H1 (cell line): Measurements from ENCODE around the gene RNASE3. TPM values are rescaled to one million over a fixed set of nuclear protein-coding genes. Genes with fewer than 3 reads are reported as not detected.
A peak's percentile ranks its signal among the peaks of the same experiment; 100 is the strongest.

Experiments used
- CTCF ChIA-PET: fragments of 300-600 bp; sonication (Branson Sonifier 250); formaldehyde crosslinking; loops from one replicate; lab custom pipeline; 2021; ENCODE audit not compliant: partially characterized antibody; lab: Charles Lee
- POLR2A ChIA-PET: fragments of 300-600 bp; sonication (Branson Sonifier 250); formaldehyde crosslinking; loops from one replicate; lab custom pipeline; 2021; ENCODE audit warnings: inconsistent platforms; ENCODE audit not compliant: partially characterized antibody; lab: Charles Lee
- DNase-seq, 2 experiments: peaks; one replicate each; pipeline versions ENCODE4 v3.0.0 to v3.0.0-alpha.2; 2010 to 2022; ENCODE audit warnings: low spot score in 2 of 2, low read depth in 1 of 2, mixed read lengths in 1 of 2
- FAIRE-seq: peaks from 2 replicates; lab custom pipeline; 2011; peaks lifted over from hg19 to GRCh38; lab: Jason Lieb, UNC
- H2AFZ ChIP-seq: 2 replicates; pipeline ENCODE4 v1.8.1; 2012; ENCODE audit warnings: low read length, inconsistent platforms
- H2AK5ac ChIP-seq: 2 replicates; pipeline ENCODE4 v1.6.1; 2013; ENCODE audit warnings: low read depth, low read length
- H2BK120ac ChIP-seq: replicated peaks from 2 replicates; pipeline ENCODE3; 2013; ENCODE audit warnings: low read depth, low read length, inconsistent platforms
- H2BK12ac ChIP-seq: 2 replicates; pipeline ENCODE4 v1.6.1; 2013; ENCODE audit warnings: low read depth, low read length
- H2BK15ac ChIP-seq: 2 replicates; pipeline ENCODE4 v1.6.1; 2013; ENCODE audit warnings: low read length
- H2BK20ac ChIP-seq: 2 replicates; pipeline ENCODE4 v1.6.1; 2013; ENCODE audit warnings: low read length
- H2BK5ac ChIP-seq: 2 replicates; pipeline ENCODE4 v1.6.1; 2013; ENCODE audit warnings: low read depth, low read length
- H3K14ac ChIP-seq: 2 replicates; pipeline ENCODE4 v1.6.1; 2013; ENCODE audit warnings: inconsistent platforms; ENCODE audit not compliant: insufficient read length
- H3K18ac ChIP-seq: 2 replicates; pipeline ENCODE4 v1.6.1; 2013; ENCODE audit warnings: low read length; ENCODE audit errors: extremely low read depth
- H3K23ac ChIP-seq: 2 replicates; pipeline ENCODE4 v1.6.1; 2013; ENCODE audit warnings: inconsistent platforms; ENCODE audit not compliant: insufficient read length
- H3K23me2 ChIP-seq: 2 replicates; pipeline ENCODE4 v1.6.1; 2013; ENCODE audit warnings: low read depth, low read length
- H3K27ac ChIP-seq: 2 replicates; pipeline ENCODE4 v1.6.1; 2011; ENCODE audit warnings: low read depth, low read length, inconsistent platforms
- H3K27me3 ChIP-seq, 4 experiments: replicated peaks in 1 of 4; 1 replicate in 1 of 4; 2 replicates in 3 of 4; pipeline versions ENCODE4 v1.6.1 to v1.8.1; 2011 to 2013; ENCODE audit warnings: low read length in 3 of 4, mild to moderate bottlenecking in 3 of 4, inconsistent platforms in 2 of 4, mixed read lengths in 2 of 4, moderate library complexity in 1 of 4; ENCODE audit not compliant: control insufficient read depth in 3 of 4, insufficient read depth in 3 of 4; ENCODE audit errors: extremely low read depth in 1 of 4
- H3K36me3 ChIP-seq, 4 experiments: 2 replicates each; pipeline versions ENCODE4 v1.6.1 to v1.8.1; 2011 to 2013; ENCODE audit warnings: mild to moderate bottlenecking in 4 of 4, low read length in 3 of 4, moderate library complexity in 2 of 4, control low read depth in 1 of 4, inconsistent platforms in 1 of 4; ENCODE audit not compliant: insufficient read depth in 4 of 4, control insufficient read depth in 2 of 4
- H3K4ac ChIP-seq: replicated peaks from 2 replicates; pipeline ENCODE3; 2013; ENCODE audit warnings: low read length, low read depth, mixed read lengths, inconsistent platforms; ENCODE audit not compliant: insufficient read length
- H3K4me1 ChIP-seq, 4 experiments: replicated peaks in 1 of 4; 1 replicate in 1 of 4; 2 replicates in 3 of 4; pipeline versions ENCODE4 v1.6.1 to v1.8.1; 2011 to 2013; ENCODE audit warnings: low read length in 3 of 4, inconsistent platforms in 2 of 4, mixed read lengths in 1 of 4; ENCODE audit not compliant: insufficient read depth in 4 of 4, control insufficient read depth in 3 of 4
- H3K4me2 ChIP-seq, 2 experiments: 2 replicates each; pipeline versions ENCODE4 v1.6.1 to v1.8.1; 2011 to 2013; ENCODE audit warnings: low read depth in 2 of 2, low read length in 2 of 2, control low read depth in 1 of 2, inconsistent platforms in 1 of 2, mild to moderate bottlenecking in 1 of 2; ENCODE audit not compliant: insufficient read depth in 1 of 2
- H3K4me3 ChIP-seq, 4 experiments: fragments of 200-600, 300-600 bp in 1 of 4; sonication (generic), shearing (Covaris generic), sonication (Bioruptor Twin) in 1 of 4; 2 replicates each; pipeline versions ENCODE4 v1.5.1 to v1.8.1; 2011 to 2016; ENCODE audit warnings: low read length in 4 of 4, low read depth in 3 of 4, control low read depth in 2 of 4, inconsistent platforms in 2 of 4, mild to moderate bottlenecking in 2 of 4, mixed read lengths in 1 of 4, moderate library complexity in 1 of 4; ENCODE audit not compliant: insufficient read depth in 2 of 4; ENCODE audit errors: extremely low read depth in 1 of 4
- H3K56ac ChIP-seq: replicated peaks from 2 replicates; pipeline ENCODE3; 2013; ENCODE audit warnings: low read depth, mild to moderate bottlenecking, mixed read lengths, low read length, inconsistent platforms; ENCODE audit not compliant: insufficient read length
- H3K79me1 ChIP-seq: 2 replicates; pipeline ENCODE4 v1.6.1; 2013; ENCODE audit warnings: low read depth, low read length, control low read depth
- H3K79me2 ChIP-seq, 2 experiments: 2 replicates each; pipeline versions ENCODE4 v1.6.1 to v1.8.1; 2012 to 2013; ENCODE audit warnings: low read length in 2 of 2, mild to moderate bottlenecking in 2 of 2, inconsistent platforms in 1 of 2; ENCODE audit not compliant: insufficient read depth in 2 of 2, control insufficient read depth in 1 of 2
- H3K9ac ChIP-seq, 4 experiments: replicated peaks in 1 of 4; 1 replicate in 1 of 4; 2 replicates in 3 of 4; pipeline versions ENCODE4 v1.6.1 to v1.8.1; 2011 to 2013; ENCODE audit warnings: low read depth in 3 of 4, low read length in 3 of 4, control low read depth in 2 of 4, mild to moderate bottlenecking in 2 of 4, moderate library complexity in 2 of 4, inconsistent platforms in 1 of 4; ENCODE audit errors: extremely low read depth in 1 of 4
- H3K9me3 ChIP-seq, 2 experiments: 2 replicates each; pipeline versions ENCODE4 v1.6.1 to v1.8.1; 2012 to 2013; ENCODE audit warnings: mild to moderate bottlenecking in 2 of 2, moderate library complexity in 2 of 2, control low read depth in 1 of 2, inconsistent platforms in 1 of 2, low read depth in 1 of 2, low read length in 1 of 2, mixed read lengths in 1 of 2; ENCODE audit not compliant: insufficient read depth in 2 of 2
- H4K20me1 ChIP-seq, 2 experiments: replicated peaks in 1 of 2; 2 replicates each; pipeline versions ENCODE3 to v1.8.1; 2011 to 2013; ENCODE audit warnings: inconsistent platforms in 2 of 2, low read length in 2 of 2, mild to moderate bottlenecking in 1 of 2; ENCODE audit not compliant: insufficient read depth in 2 of 2, control insufficient read depth in 1 of 2
- H4K5ac ChIP-seq: 2 replicates; pipeline ENCODE4 v1.6.1; 2013; ENCODE audit warnings: low read length, low read depth, mixed read lengths, inconsistent platforms; ENCODE audit not compliant: insufficient read length
- H4K8ac ChIP-seq: 2 replicates; pipeline ENCODE4 v1.8.0; 2013; ENCODE audit warnings: mild to moderate bottlenecking, moderate library complexity, low read length, inconsistent platforms; ENCODE audit not compliant: insufficient read depth; ENCODE audit errors: extremely low read depth
- H4K91ac ChIP-seq: replicated peaks from 2 replicates; pipeline ENCODE3; 2013; ENCODE audit warnings: low read length, mixed read lengths, inconsistent platforms; ENCODE audit not compliant: insufficient read length
- JUN ChIP-seq: IDR thresholded peaks from 2 replicates; pipeline ENCODE4 v1.6.1; 2011; ENCODE audit warnings: low read depth, mild to moderate bottlenecking, improper control_type of control experiment, low read length
- RAD21 ChIP-seq, 2 experiments: IDR thresholded peaks in 1 of 2; conservative IDR thresholded peaks in 1 of 2; 2 replicates each; pipeline ENCODE4 v1.6.1; 2011; ENCODE audit warnings: low read depth in 2 of 2, low read length in 2 of 2, improper control_type of control experiment in 1 of 2, inconsistent platforms in 1 of 2, mild to moderate bottlenecking in 1 of 2, moderate library complexity in 1 of 2
- WGBS, 2 experiments: shearing (Covaris generic) in 1 of 2; methylation state at CpG; one replicate each; pipeline versions ENCODE4 v1.1.6 to v1.1.7; 2013 to 2015; ENCODE audit warnings: low lambda C conversion rate in 2 of 2, mixed read lengths in 2 of 2, inconsistent platforms in 1 of 2, low coverage in 1 of 2, missing lambda C conversion rate in 1 of 2; ENCODE audit not compliant: insufficient replicate concordance in 2 of 2, insufficient coverage in 1 of 2, insufficient read length in 1 of 2; ENCODE audit errors: extremely low coverage in 1 of 2, missing lambda C conversion rate in 1 of 2; 5-methylcytosine and 5-hydroxymethylcytosine counted together
- polyA plus RNA-seq, 7 experiments: library from polyadenylated mRNA; depleted of rRNA in 3 of 7; stranded (reverse) in 5 of 7; unstranded in 2 of 7; fragments of >200 nt in 5 of 7; fragments of 200-250 nt in 2 of 7; gene quantifications; 1 replicate in 5 of 7; 2 replicates in 1 of 7; 4 replicates in 1 of 7; pipeline versions ENCODE4 v1.2.1 to v1.2.3, GENCODE V29; 2011 to 2013; ENCODE audit warnings: missing spikeins in 2 of 7, mixed read lengths in 2 of 7
- total RNA-seq: library from RNA; stranded (reverse); fragmentation: NEBNext Ultra II Directional; extraction: Animal tissue kit (Norgen Biotek cat#: 25700); gene quantifications from 2 replicates; pipeline ENCODE4 v1.2.1, GENCODE V29; 2021
- TF ChIP-seq, protein P1 (sequence below), 3 experiments: IDR thresholded peaks; 1 replicate in 2 of 3; 2 replicates in 1 of 3; pipeline versions ENCODE4 v1.5.1 to v1.6.1; 2011; ENCODE audit warnings: low read length in 3 of 3, mild to moderate bottlenecking in 3 of 3, inconsistent platforms in 2 of 3, low read depth in 1 of 3, moderate library complexity in 1 of 3; ENCODE audit not compliant: insufficient read depth in 1 of 3; ENCODE audit errors: control extremely low read depth in 1 of 3

The RNASE3 gene
- total and polyA plus RNA-seq, 2 of the 8 experiments (the other 6 are each of a cell fraction or from before 2014, with no cell fraction given), result not detected

DNA sequence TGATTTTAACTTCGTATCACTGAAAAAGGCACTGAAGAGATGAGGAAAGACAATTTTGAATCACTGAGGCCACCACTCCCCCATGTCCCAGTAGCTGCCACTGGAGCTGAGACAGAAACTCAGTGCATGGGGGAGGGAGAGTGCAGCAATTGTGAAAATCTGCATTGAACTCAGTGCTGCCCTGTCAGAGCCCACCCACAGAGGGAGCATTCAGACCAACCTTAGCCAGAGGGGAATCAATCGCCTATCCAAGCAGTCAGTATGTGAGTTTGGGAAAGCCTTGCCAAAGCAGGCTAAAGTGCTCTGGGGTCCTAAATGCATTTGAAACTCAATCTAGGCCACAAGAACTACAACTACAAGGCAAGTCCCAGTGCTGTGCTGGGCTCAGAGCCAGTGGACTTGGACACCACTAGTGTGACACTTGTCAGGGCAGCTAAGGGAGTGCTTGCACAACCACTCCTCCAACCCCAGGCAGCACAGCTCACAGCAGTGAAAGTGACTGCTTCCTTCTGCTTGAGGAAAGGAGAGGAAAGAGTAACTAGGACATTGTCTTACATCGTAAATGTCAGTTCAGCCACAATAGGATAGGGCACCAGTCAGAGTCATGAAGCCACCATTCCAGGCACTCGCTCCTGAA lies 13.3 kb downstream of the RNASE3 start:
- DNase-seq (peak in 1 of 2 experiments; percentile 52), FAIRE-seq (no peak)
- Histone ChIP-seq H3K4ac (no peak overlapping the region), H2AFZ (0 out of 2 replicates have a peak overlapping the region, but pooled peaks have one; percentile 84), H4K20me1 (no peaks in the 10 kb centered on the region), H4K5ac (no peak overlapping the region), H3K36me3 (no peaks in the 10 kb centered on the region), H2BK15ac (no peak overlapping the region), H3K14ac (no peak overlapping the region), H2BK20ac (no peak overlapping the region), H4K8ac (no peak overlapping the region), H2BK12ac (peak overlapping the region; percentile 20; the same call in 1 of the 2 replicates), H3K27me3 (no peaks in the 10 kb centered on the region), H3K4me3 (no peak overlapping the region), H3K9ac (no peak overlapping the region), H3K4me1 (peaks cover 0 to 3% (median 0%) of the 10 kb centered on the region in 4 experiments; a peak in 1 of 7 replicates), H3K56ac (no peak overlapping the region), H3K4me2 (no peak overlapping the region), H3K9me3 (no peaks in the 10 kb centered on the region; a peak in 1 of 4 replicates), H2BK5ac (no peak overlapping the region), H4K91ac (peak overlapping the region; percentile 25), H3K23me2 (no peaks in the 10 kb centered on the region), H3K18ac (no peak overlapping the region), H3K79me1 (no peaks in the 10 kb centered on the region), H3K23ac (no peak overlapping the region), H2BK120ac (no peak overlapping the region), H2AK5ac (no peak overlapping the region), H3K27ac (no peak overlapping the region), H3K79me2 (no peaks in the 10 kb centered on the region)
- ChIA-PET POLR2A (interaction anchor here (1.2 kb wide), 1 partner anchor 12 kb away, joined by 3 read pairs; no protein-coding TSS in a partner anchor), CTCF (interaction anchor here (0.6 to 3.1 kb wide), 15 partner anchors 8 to 259 kb away, joined by 3 to 21 read pairs (median 4); no protein-coding TSS in a partner anchor)
- 75% methylated on average over 4 of the region's 4 CpGs; no CpG with 5 or more reads in 1 of the 2 experiments for WGBS, 2 experiments
- TF ChIP-seq, protein P1, sequence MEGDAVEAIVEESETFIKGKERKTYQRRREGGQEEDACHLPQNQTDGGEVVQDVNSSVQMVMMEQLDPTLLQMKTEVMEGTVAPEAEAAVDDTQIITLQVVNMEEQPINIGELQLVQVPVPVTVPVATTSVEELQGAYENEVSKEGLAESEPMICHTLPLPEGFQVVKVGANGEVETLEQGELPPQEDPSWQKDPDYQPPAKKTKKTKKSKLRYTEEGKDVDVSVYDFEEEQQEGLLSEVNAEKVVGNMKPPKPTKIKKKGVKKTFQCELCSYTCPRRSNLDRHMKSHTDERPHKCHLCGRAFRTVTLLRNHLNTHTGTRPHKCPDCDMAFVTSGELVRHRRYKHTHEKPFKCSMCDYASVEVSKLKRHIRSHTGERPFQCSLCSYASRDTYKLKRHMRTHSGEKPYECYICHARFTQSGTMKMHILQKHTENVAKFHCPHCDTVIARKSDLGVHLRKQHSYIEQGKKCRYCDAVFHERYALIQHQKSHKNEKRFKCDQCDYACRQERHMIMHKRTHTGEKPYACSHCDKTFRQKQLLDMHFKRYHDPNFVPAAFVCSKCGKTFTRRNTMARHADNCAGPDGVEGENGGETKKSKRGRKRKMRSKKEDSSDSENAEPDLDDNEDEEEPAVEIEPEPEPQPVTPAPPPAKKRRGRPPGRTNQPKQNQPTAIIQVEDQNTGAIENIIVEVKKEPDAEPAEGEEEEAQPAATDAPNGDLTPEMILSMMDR (IDR thresholded peaks at IDR 0.05; ENCODE audit: control extremely low read depth in 1 of 3, insufficient read depth in 1 of 3, low read depth in 1 of 3, low read length in 3 of 3), result peak; percentile 52 to 59 (median 57)
- TF ChIP-seq RAD21 (IDR thresholded peaks at IDR 0.05 in 1 of 2, conservative IDR thresholded peaks at IDR 0.05 in 1 of 2; ENCODE audit: low read depth in 2 of 2, low read length in 2 of 2) (peak; percentile 61 to 67), JUN (no peak)
